ENCODE results near the gene ZNF143. TPM values are rescaled to one million over a fixed set of nuclear protein-coding genes. Genes with fewer than 3 reads are reported as not detected.
"Not testable (repeated sequence)": the region's sequence is repeated elsewhere in the genome, so short reads cannot be mapped to it uniquely, and the experiment has no call there.

ZNF143 gene
- 18.9 and 24.2 TPM in 2 replicates for total RNA-seq (2014; rRNA removed; shearing (Covaris generic))
- 11.0 and 15.2 TPM in 2 replicates for polyA plus RNA-seq (2015; cell fraction: cytosol; rRNA removed)
- polyA plus RNA-seq (2015; cell fraction: nucleus; rRNA removed): 7.9 and 17.4 TPM in 2 replicates

DNA sequence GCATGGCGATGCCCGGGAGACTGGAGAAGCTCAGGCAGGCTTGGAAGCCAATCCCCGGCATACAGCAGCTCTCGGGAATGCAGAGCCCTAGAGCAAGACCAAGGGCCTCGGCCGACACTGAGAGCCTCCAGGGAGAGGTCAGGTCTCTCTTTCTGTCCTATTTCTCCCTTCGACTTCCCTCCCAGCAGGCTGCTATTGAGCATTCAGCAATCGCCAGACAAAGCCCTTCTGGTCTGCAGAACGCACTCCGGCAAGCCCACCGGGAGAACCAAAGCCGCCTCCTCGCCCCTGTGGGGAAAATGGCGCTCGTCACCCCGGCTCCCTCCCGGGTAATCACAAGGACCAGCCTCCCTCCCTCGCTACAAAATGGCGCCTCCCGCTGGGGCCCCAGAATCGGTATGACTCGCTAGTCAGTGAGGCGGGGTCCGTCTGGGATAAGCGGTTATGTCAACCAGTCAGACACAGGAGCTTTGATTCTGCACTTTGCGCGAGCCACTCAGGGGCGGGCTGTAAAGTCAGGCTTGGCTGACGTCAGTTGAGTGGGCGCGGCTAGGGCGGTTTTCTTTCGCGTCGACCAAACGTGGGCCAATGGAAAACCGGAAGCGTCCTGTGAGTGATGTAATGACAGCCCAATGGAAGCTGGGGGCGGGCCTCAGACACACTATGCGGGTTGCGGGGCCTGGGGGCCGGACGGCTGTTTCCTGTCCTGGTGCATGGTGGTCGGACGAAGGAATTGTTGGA, at the start of gene ZNF143:
Gene ZNF143, plus strand, starts transcription at position 691 of the 741 bp plus-strand sequence. CDS start 10,297 bp downstream, outside the sequence.
- in situ Hi-C loops (cut with HindIII; ENCODE audit: low pct_unique_long_range_greater_than_20kb, low sequenced_read_pairs): no loop called here
- DNase-seq (ENCODE audit: low read depth, low spot score): peak; percentile 100

GRCh38 chr11:9428706-9429105, 32.1 kb upstream of the ZNF143 start:
- DNase-seq (ENCODE audit: low read depth, low spot score): no peak
- in situ Hi-C loops (cut with HindIII; ENCODE audit: low pct_unique_long_range_greater_than_20kb, low sequenced_read_pairs): no loop called here

DNA sequence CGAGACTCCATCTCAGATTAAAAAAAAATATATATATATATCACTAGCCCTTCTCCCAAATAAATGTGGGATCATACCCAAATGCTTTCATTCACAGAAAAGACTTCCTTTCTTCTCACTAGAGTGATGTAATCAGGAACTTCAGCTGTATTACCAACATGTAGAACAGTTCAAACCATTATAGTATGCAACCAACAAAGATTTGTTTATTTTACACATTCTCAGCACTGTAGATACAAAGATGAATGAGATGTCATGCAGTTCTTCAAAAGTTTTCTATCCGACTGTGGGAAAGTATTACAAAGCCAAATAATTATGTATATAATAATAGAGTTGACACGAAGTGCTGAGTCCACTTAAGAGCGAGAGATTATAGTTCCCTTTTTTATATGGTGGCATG, 22.2 kb upstream of the ZNF143 start:
- peak; percentile 36 for DNase-seq (ENCODE audit: low read depth, low spot score)
- in situ Hi-C loops (cut with HindIII; ENCODE audit: low pct_unique_long_range_greater_than_20kb, low sequenced_read_pairs): no loop called here

DNA sequence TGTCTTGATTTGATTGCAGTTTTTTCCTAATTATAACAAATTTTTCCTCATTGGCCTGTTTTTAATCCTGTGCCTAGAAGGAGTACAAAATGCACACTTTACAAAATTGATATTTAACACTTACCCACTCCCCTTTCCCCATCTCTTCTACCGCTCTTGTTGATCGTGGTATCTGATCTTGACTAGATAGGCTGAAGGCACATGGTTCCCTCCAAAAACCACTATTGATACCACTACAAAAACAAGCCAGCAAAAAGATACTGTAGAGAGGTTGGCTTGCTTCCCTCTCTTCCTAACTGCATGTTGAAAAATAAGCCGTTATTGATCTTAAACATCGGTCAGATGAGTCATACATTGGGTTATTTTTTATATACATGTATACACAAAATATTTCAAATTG, 14.6 kb upstream of the ZNF143 start:
- in situ Hi-C loops (cut with HindIII; ENCODE audit: low pct_unique_long_range_greater_than_20kb, low sequenced_read_pairs): no loop called here

GRCh38 chr11:9448576-9449352, 12.0 kb upstream of the ZNF143 start:
- no peak for DNase-seq (ENCODE audit: low read depth, low spot score)
- in situ Hi-C loops (cut with HindIII; ENCODE audit: low pct_unique_long_range_greater_than_20kb, low sequenced_read_pairs): no loop called here

More for the DNA sequence above, 14.6 kb upstream of the ZNF143 start:
- DNase-seq (ENCODE audit: low read depth, low spot score): no peak

DNA sequence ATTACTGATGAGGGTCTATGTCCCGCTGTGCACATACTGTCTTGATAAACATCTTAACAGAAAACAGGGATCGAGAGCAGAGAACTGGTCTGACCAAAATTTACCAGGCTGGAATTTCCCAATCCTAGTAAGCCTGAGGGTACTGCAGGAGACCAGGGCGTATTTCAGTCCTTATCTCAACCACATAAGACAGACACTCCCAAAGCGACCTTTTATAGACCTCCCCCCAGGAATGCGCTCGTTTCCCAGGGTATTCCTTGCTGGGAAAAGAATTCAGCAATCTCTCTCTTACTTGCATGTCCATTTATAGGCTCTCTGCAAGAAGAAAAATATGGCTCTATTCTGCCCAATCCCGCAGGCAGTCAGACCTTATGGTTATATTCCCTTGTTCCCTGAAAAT, 8.8 kb upstream of the ZNF143 start:
- DNase-seq (ENCODE audit: low read depth, low spot score); in situ Hi-C loops (cut with HindIII; ENCODE audit: low pct_unique_long_range_greater_than_20kb, low sequenced_read_pairs): not testable (repeated sequence)

DNA sequence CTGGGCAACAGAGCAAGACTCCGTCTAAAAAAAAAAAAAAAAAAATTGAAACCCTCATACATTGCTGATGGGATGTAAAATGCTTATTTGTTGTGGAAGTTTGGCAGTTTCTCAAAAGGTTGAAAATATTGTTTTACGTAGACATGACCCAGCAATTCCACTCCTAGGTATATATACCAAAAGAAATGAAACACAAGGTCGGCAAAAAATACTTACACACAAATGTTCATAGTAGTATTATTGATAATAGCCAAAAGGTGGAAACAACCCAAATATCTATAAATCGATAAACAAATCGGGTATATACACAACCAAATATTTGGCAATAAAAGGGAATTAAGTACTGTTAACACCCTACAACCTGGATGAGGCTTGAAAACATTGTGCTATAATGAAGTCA, 5.1 kb upstream of the ZNF143 start:
- no peak for DNase-seq (ENCODE audit: low read depth, low spot score)
- in situ Hi-C loops (cut with HindIII; ENCODE audit: low pct_unique_long_range_greater_than_20kb, low sequenced_read_pairs): no loop called here

GRCh38 chr11:9459667-9460321, 1.0 kb upstream of the ZNF143 start:
- peak; percentile 60 for DNase-seq (ENCODE audit: low read depth, low spot score)
- in situ Hi-C loops (cut with HindIII; ENCODE audit: low pct_unique_long_range_greater_than_20kb, low sequenced_read_pairs): no loop called here

- peak; percentile 90 for DNase-seq (ENCODE audit: low read depth, low spot score)
- in situ Hi-C loops (cut with HindIII; ENCODE audit: low pct_unique_long_range_greater_than_20kb, low sequenced_read_pairs): no loop called here
These were observed 399 bp downstream of the ZNF143 start for GRCh38 chr11:9461063-9461759.

- peak; percentile 22 for DNase-seq (ENCODE audit: low read depth, low spot score)
- in situ Hi-C loops (cut with HindIII; ENCODE audit: low pct_unique_long_range_greater_than_20kb, low sequenced_read_pairs): no loop called here
These were observed 935 bp downstream of the ZNF143 start for GRCh38 chr11:9461760-9462134.

DNA sequence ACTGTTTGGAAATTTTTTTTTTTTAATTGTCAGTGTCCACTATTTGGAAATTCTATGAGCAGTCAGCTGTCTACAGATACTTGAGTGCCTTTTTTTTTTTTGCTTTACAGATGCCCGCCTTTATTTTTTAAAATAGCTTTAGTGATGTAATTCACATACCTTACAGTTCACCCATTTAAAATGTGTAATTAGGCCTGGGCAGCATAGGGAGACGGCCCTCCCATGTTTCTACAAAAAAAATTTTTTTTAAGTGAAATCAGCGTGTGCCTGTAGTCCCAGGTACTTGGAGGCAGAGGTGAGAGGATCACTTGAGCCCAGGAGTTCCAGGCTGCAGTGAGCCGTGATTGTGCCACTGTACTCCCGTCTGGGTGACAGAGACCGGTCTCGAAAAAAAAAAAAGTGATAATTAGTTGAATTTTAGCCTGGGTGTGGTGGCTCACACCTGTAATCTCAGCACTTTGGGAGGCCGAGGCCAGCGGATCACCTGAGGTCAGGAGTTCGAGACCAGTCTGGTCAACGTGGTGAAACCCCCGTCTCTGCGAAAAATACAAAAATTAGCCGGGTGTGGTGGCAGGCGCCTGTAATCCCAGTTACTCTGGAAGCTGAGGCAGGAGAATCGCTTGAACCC, 1.5 kb downstream of the ZNF143 start:
- DNase-seq (ENCODE audit: low read depth, low spot score): no peak
- in situ Hi-C loops (cut with HindIII; ENCODE audit: low pct_unique_long_range_greater_than_20kb, low sequenced_read_pairs): no loop called here

DNA sequence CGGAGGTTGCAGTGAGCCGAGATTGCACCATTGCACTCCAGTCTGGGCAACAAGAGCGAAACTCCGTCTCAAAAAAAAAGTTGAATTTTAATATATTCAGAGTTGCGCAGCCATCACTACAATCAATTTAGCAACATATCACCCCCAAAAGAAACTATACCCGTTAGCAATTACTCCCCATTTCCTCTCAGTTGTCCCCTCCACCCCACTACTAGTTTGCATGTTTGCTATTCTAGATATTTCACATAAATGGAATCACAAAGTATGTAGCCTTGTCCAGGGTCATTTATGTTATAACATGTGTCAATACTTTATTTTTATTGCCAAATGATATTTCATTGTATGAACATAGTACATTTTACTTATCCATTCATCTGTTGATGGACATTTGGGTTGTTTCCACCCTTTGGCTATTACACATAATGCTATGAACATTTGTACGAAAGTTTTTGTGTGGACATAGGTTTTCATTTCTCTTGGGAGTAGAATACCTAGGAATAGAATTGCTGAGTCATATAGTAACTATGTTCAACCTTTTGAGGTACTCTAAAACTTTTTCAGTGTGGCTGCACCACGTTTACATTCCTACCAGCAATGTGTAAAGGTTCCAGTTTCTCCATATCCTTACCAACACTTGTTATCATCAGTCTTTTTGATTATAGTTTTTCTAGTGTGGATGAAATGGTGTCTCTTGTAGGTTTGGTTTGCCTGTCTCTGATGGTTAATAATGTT, 2.2 kb downstream of the ZNF143 start:
- no peak for DNase-seq (ENCODE audit: low read depth, low spot score)
- in situ Hi-C loops (cut with HindIII; ENCODE audit: low pct_unique_long_range_greater_than_20kb, low sequenced_read_pairs): no loop called here

DNA sequence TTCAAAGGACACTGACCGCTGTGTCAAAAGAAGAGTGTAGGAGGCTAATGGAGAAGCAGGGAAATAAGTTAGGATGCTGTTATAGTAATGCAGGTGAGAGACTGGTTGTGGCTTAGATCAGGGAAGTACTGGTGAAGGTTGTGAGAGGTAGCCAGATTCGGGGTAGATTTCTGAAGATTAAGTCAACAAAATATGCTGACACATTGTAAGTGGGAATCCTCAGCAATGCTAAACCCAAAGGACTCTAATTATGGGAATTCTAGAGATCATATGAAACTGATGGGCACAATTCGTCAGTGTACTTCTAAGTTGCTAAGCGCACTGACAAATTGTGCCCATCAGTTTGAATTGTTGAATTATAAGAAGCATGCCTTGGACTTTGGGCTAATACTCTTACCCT, 10.0 kb downstream of the ZNF143 start:
- no peak for DNase-seq (ENCODE audit: low read depth, low spot score)
- in situ Hi-C loops (cut with HindIII; ENCODE audit: low pct_unique_long_range_greater_than_20kb, low sequenced_read_pairs): no loop called here

DNA sequence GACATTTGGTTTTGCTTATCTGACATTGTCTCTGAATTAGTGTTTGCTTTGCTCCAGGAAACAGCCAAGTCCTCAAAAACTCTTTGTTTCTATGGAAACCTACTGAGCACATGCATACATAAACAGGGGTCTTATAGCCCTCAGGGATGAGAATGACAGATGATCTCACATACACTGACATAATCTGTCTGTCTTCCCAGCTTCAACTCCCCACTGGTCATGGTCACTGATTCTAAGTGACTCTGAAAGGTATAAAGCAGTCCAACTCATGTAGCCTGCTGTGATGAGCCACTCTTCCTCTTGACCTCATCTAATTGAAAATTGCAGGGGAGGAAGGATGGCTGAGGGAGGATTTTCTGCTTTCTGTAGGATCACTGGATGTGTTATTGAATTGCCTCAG, 12.6 kb downstream of the ZNF143 start:
- in situ Hi-C loops (cut with HindIII; ENCODE audit: low pct_unique_long_range_greater_than_20kb, low sequenced_read_pairs): no loop called here
- no peak for DNase-seq (ENCODE audit: low read depth, low spot score)

DNA sequence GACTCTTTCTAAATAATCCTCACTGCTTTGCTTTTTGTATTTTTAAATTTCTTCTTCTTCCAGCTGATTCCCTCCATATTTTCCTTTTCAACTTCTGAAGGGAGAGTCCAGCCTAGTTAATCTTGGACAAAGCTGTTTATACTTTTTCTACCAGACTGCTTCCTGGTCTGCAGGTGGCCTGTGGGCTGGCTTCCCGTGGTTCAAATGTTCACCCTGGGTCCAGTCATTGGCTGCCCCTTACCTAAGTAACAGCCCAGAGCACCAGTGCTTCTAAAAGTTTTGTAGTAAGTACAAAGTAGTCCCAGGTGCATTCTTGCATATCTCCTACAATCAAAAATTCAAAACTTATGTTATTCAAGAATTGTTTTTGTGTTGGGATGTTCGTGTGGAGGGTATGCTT, 19.1 kb downstream of the ZNF143 start:
- in situ Hi-C loops (cut with HindIII; ENCODE audit: low pct_unique_long_range_greater_than_20kb, low sequenced_read_pairs): no loop called here
- no peak for DNase-seq (ENCODE audit: low read depth, low spot score)

GRCh38 chr11:9489080-9489765, 28.4 kb downstream of the ZNF143 start:
- in situ Hi-C loops (cut with HindIII; ENCODE audit: low pct_unique_long_range_greater_than_20kb, low sequenced_read_pairs): no loop called here
- DNase-seq (ENCODE audit: low read depth, low spot score): no peak
